M059J (cell line): Measurements from ENCODE around the gene CRISPLD2. TPM values are rescaled to one million over a fixed set of nuclear protein-coding genes. Genes with fewer than 3 reads are reported as not detected.

Experiments
- DNase-seq: peaks from one replicate; pipeline ENCODE4 v3.0.0-alpha.2; 2012; ENCODE audit warnings: low read depth
- total RNA-seq: library from RNA; depleted of rRNA; stranded (reverse); fragments of >200 nt; shearing (Covaris generic); gene quantifications from 2 replicates; pipeline ENCODE4 v1.2.3, GENCODE V29; 2014

Gene CRISPLD2
- total RNA-seq, 1 experiment from 2014 or later: 37.3 TPM

DNA sequence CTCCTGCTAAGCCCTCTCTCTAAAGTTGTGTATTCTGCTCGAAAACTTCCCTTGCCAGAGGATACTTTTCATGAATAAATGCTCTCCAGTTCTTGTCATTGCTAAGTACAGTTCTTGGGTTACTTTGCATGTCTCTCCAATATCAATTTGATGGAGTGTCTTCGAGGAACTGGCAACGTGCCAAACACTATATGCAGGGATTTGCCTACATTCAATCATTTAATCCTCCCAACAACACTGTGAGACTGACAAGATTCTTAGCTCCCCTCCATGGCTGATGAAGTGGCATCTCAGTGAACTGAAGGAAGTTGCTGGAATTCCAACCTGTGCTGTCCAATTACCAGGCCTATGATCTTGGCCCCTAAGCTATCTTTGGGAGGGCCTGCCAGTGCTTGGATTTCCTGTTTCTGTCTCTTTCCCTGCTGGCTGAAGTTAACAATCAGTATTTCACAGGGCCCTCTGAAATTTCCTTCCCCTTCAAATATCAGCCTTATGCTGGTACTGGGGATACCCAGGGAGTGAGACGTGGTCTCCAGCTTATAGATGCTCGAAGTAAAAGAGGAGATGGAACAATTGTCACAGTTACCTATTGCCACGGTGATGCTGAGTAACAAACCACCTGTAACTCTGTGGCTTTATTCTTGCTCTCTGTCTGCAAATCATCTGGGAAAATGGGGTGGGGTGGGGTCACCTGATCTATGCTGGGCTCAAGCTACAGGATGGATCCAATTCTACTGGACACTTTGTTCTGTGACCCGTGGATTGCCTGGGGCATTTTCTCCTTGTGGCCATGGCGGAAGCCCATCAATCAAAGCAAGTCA, 19.4 kb upstream of the CRISPLD2 start:
- peak; percentile 35 for DNase-seq

DNA sequence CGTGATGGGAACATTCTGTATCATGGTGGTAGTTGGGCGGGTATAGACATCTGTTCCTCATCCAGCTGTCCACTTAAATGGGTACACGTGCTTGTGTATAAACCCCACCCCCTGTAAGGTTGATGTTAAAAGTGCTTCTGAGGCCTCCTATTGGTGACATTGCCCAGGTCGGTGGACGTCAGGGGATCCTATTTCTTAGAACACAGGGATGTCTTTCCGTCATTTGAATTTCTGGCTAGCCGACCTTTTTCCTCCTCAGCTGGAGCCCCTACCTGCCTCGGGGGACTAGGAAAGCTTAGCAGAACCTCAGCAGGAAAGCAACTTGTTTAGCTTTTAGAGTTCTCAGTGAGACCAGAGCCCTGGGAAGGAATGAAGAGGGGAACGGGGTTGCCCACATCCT, 16.6 kb upstream of the CRISPLD2 start:
- DNase-seq: no peak

DNA sequence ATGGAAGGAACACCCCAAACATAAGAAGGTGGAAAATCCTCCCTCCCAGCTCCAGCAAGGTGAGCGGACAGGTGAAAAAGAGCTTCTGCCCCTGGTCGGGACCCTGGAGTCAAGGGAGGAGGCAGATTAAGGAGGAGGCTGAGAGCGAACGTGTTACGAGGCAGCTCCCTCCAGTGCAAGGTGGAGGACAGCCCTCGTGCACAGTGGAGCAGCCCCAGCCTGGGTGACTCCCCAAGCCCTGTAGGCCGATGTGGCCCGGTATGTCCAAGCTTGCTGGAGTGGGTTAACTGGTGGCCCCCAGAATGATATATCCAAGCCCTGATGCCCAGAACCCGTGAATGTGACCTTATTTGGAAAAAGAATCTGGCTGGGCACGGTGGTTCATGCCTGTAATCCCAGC, 15.5 kb upstream of the CRISPLD2 start:
- peak; percentile 70 for DNase-seq

DNA sequence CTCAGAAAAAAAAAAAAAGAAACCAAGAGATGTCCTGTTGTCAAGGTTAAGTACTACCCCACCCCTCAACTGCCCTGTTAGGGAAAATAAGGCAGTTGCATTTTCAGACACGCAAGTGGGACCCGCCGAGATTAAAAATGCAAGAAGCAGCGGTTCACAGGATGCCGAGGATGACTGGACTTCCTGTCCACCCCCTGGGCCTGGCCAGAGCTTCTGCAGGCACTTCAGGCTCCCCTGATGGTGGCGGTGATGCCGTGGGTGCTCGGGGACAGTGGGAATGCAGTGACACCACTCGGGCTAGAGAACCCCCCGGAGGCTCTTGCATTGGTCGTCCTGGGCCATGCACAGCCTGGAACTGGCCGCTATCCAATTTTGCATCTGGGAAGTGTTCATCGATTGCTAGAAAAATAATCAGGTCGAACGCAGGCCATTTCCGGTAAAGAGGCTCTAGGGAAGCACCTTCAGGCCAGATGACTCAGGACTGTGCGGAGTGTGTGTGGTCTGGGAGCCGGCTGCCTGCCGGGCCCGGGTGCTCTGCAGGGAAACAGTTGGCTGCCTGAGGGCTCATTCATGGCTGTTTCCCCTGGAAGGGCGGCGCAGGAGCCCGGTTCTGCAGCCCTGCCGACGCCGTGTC, 13.4 kb upstream of the CRISPLD2 start:
- peak; percentile 98 for DNase-seq

DNA sequence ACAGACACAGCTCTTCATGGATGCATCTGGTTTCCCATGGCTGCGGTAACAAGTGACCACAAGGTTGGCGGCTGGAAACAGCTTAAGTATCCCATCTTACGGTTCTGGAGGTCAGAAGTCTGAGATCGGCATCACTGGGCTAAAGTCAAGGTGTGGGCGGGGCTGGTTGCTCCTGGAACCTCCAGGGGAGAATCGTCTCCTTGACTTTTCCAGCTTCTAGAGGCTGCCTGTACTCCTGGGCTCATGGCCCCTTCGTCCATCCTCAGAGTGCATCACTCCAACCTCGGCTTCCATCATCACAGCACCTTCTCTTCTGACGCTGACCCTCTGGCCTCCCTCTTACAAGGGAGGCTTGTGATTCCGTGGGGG, 12.9 kb upstream of the CRISPLD2 start:
- DNase-seq: no peak

DNA sequence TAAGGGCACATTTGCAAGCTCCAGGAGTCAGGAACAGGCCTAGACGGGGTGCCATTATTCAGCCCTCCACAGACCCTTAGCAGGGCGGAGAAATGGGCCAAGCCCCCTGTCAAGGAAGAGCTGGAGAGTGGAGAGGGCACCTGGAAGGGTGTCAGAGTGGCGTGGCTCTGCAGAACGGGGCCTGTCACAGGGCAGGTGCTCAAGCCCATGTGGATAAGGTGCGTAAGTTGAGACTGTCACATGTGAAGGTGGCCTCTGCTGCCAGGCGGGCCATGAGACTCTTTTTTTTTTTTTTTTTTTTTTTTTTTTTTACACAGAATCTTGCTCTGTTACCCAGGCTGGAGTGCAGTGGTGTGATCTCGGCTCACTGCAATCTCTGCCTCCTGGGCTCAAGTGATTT, 12.0 kb upstream of the CRISPLD2 start:
- no peak for DNase-seq

DNA sequence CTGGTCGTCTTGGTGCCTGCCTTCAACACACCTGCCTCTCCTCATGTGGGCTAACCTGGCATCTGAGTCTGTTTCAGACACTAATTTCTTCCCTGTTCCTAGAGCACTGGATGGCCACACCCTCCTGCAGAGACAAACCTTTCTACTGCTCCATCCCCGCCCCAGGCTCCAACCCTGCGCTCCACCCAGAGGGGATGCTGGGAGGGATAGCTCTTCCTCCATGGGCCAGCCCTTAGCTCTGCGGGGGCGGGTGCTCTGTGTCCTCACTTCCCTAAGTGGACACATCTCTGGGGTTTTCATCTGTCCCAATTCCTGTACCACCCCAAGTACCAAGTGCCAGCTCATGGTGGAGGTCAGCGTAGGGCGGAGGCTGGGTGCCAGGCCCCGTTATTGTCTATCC, 11.0 kb upstream of the CRISPLD2 start:
- no peak for DNase-seq

DNA sequence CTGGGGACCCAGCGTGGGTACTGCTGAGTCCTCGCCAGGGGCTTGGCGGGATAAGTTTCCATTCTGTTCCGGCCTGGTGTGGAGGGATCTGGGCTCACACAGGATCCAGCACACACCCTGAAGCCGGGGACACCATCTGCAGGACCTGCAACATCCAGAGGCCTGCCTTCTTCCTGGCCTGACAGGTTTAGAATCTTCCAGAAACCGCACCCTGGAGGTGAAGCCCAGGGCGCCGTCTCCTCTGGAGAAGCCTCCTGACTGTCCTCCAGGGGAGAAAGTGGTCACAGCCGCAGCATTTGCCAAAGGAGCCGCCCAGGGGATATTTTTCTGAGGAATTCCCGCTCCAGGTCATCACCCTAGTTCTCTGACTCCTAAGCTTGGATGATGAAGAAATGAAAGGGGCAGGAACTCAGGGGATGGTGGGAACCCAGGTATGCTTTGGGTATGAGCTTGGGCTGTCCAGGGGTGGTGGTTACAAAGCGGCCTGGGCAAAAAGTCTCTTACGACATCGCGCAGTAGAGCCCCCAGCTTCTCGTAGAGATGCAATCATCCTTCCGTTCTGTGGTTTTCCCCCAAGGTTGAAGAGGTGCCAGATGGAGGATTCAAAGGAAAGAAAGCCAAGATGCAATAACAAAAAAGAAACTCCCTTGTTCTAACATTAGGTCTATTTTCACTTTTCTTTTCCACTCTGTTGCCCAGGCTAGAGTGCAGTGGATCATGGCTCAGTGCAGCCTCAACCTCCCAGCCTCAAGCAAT, 9.1 kb upstream of the CRISPLD2 start:
- peak; percentile 96 for DNase-seq

DNA sequence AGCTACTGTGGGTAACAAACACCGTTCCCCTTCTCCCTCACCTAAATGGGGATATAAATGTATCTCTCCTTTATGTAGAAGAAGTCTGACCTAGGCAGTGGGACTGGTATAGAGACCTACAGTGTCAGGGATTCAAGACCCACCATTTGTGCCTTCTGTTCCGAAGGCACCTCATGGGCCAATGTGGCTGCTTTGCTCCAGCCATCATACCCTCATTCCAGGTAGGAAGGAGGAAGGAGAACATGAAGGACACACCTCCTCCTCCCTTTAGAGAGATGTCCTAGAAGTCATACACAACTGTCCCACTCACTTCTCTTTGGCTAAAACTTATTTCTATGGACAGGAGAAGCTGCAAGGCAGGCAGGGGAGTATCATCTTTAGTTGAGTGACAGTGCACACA, 8.3 kb upstream of the CRISPLD2 start:
- no peak for DNase-seq

DNA sequence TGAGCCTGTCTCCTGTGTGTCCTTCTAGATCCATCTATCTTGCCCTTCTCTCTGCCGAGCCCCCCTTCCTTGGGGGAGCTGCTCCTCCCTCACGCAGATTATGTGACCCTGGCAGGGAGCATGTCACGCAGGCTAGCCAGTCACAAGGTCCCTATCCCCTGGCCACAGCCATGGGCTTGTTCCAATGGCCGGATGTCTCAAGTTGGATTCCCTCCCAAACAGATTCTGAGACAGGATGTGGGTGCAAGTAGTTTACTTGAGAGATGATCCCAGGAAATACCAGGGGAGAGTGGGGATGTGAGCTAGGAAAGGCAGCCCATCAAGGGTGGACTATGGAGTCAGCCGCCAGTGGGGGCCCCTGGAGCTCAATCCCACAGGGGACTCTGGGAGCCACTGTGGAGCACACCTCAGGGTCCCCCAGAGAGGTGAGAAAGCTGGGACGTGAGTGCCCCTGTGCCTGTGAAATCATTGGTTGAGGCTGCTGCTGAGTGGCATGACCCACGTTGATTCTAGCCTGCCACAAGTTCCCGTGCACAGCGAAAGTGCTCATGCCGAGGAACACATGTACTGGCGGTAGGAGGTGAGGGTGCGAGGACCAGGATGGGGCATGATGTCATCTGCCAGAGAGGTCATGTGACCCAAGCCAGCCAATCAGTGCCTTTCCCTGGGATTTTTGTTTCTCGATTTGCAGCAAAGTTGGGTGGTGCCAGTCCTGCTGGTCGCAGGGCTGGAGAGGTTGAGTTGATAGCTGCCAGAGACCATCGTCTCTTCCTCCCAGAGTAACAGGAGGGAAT, 6.4 kb upstream of the CRISPLD2 start:
- peak; percentile 75 for DNase-seq

DNA sequence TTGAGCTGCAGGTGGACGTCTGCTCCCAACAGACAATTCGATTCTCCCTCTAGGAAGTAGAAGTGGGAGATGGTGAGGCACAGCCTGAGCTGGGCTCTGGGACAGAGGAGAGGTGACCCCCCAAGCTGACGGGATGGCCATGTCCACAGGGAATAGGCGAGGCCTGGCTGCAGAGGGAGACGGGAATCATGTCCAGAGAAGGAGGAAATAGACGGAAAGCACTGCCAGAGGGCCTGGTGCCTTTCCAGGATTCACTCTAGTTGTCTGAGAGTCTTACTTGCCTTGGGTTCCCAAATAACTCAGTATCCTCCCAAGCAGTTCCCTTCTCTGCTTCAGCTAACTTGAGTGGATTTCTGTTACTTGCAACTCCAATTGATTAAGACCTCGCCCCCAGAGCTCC, 4.3 kb upstream of the CRISPLD2 start:
- no peak for DNase-seq

DNA sequence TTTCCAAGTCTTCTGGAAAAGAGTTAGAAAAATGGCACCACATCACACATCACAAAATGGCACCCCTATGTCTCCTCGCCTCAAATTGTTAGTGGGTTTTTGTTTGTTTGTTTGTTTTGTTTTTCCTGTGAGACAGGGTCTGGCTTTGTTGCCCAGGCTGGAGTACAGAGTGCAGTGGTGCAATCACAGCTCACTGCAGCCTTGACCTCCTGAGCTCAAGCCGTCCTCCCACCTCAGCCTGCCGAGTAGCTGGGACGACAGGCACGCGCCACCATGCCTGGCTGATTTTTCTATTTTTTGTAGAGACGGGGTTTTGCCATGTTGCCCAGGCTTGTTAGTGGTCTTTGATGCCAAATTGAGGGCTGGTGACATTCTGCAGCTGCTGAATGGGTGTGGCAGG, 3.8 kb upstream of the CRISPLD2 start:
- DNase-seq: no peak

DNA sequence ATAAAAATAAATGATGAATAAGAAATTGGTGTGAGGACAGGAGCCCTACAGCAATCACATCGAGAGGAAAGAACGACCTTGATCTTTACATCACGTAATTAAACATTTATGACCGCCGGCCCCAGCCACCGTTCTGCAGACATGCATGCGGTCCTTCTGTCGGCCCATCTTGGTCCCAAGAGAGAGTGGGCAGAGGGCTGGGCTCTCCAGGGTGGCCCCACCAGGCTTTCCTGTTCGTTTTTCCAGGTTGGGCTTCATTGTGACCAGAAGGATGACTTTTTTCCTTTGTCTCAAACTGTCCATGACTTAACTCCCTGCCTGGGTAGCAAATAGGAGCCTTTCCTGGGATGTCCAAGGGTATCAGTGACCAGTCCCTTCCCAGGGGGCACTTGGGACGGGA, 3.3 kb upstream of the CRISPLD2 start:
- no peak for DNase-seq

DNA sequence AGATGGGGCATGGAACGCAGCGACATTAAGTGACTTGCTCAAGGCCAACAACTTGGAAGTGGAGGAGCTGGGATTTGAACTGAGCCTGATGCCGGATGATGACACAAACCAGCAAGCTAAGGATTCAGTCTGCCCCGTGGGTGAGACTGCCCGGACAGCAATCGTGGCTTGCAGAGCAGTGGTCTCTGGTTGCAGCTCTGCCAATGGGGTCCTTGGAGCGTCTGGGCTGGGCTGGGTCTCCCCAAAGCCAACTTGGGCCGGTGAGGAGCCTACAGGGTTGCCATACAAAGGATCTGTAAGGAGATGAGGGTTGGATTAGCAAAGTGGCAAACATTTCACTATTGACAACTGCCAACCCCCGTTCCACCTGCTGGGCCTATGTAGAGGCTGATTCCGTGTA, 2.6 kb upstream of the CRISPLD2 start:
- no peak for DNase-seq

DNA sequence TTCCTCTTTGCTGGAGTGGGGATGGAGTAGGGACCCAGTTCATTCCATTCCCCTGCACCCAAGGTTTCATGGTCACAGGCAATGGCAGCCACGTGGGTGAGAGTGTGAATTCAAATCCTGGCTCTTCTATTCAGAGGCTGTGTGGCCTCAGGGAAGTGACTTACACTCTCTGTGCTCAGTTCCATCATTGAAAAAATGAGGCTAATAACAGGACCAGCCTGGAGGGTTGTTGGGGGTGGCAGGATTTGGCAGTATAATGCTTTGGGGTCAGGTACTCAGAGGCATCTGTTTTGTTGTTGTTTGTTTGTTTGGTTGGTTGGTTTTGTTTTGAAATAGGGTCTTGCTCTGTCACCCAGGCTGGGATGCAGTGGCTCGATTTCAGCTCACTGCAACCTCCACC, 2.2 kb upstream of the CRISPLD2 start:
- DNase-seq: no peak

DNA sequence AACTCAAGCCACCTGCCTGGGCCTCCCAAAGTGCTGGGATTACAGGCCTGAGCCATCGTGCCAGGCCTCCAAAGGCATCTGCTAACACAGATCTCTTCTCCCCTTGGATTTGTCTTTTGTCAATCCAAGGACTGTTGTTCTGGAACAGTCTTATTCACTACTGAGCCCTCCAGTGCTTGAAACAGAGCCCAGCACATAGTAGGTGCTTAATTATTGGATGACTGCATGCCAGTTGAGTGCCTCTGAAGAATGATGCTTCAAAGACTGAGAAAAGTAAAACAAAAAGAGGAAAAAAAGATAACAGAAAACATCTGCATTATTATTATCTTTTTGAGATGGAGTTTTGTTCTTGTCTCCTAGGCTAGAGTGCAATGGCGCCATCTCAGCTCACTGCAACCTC, 1.7 kb upstream of the CRISPLD2 start:
- DNase-seq: no peak

DNA sequence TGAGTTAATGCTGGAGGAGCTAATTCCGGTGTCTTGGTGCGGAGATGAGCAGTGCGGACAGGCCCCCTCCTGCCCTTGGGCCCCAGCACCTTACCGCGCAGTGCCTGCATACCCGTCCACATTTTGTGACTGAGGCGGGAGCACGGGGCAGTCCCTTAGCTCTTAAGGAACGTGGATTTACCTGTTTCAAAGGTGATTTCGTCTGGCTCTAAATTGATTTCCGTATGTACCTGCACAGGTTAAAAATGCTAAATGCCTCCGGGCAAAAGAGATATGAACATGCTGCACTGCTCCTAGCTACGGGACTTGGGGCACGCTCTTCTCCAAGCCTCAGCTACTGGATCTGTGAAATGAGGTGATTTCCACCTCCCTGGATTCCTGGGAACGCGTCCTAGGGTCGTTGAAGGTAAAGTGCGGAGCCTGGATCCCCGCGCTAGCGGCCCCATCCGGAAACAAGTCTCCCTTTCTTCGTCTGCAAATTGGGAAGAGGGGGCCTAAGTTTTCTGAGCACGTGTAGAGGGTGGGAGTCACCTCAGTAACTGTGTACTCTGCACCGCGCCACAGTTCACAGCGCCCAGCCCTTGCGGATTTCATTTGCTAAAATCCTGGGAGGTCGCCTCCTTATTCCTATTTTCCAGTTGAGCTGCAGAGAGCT, 669 bp upstream of the CRISPLD2 start:
- no peak for DNase-seq

DNA sequence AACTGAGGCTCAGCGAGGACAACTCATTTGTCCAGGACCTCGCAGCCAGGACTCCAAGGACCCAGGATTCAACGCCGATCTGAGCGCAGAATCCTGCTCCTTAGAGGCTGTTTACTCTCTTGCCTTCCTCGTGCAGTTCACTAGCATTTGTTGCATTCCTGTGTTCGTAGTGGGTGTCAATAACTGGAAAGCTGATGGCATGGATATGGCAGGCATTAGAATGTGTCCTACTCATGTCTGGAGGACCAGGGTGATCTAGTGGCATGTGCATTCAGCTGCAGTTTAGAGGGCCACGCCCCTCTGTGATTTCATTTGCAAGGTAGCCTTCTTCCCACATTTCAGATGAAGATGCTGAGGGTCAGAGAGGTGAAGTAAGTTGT, 510 bp downstream of the CRISPLD2 start:
- DNase-seq: no peak

DNA sequence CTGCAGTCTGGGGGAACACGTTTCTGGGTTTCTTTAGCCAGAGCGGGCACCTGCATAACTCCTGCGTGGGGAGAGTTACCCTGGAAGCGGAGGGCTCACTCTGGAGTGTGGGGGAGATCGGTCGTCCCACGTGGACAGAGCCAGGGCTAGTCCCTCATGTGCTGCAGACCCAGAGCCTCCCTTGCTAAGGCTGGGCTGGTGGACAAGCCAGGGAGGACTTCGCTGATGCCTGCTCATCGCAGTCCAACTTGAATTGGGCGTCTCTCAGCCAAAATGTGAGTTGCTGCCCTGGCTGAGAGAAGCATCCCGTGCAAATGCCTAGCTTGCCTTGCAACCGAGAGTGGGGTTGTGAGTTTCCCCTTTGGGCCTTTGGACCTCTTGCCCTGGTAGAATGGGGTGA, 986 bp downstream of the CRISPLD2 start:
- DNase-seq: no peak

DNA sequence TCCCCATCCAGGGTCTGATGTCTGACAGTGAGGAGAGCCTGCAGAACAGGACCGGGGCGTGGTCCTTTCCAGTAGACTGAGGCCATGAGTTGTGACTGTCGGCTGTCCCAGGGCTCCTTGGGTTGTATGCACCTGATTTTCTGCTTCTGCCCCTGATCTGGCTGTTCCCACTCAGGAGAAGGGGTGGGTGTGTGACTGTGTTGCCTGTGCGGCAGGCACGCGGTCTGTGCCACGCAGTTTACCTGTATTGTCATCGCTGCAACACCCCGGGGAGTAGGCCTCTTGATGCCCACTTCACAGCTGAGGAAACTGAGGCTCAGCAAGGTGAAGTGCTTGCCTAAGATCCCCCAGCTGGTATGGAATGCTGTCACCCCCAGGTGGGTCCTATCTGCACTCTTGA, 1.4 kb downstream of the CRISPLD2 start:
- DNase-seq: no peak
